Skeletal muscle cell (primary cell): ENCODE measurements around the gene SLIT1.

Experiments used
- DNase-seq: peaks from one replicate; pipeline ENCODE4 v3.0.0-alpha.2; 2010; ENCODE audit warnings: low read depth
- H3K4me3 ChIP-seq: 2 replicates; pipeline ENCODE4 v1.5.1; 2011; ENCODE audit warnings: low read depth, mild to moderate bottlenecking, control low read depth, low read length, moderate library complexity

Gene SLIT1

GRCh38 chr10:97059006-97059871 lies 126.5 kb downstream of the SLIT1 start:
- no peak overlapping the region for H3K4me3 ChIP-seq
- no peak for DNase-seq

- no peak overlapping the region for H3K4me3 ChIP-seq
- DNase-seq: no peak
Measured at GRCh38 chr10:97058521-97058920, 127.2 kb downstream of the SLIT1 start.

GRCh38 chr10:97057491-97058235 lies 128.1 kb downstream of the SLIT1 start:
- no peak for DNase-seq
- H3K4me3 ChIP-seq: no peak overlapping the region

- no peak for DNase-seq
- H3K4me3 ChIP-seq: no peak overlapping the region
Measured at GRCh38 chr10:97056003-97056630, 129.6 kb downstream of the SLIT1 start.

GRCh38 chr10:97053276-97053675 lies 132.5 kb downstream of the SLIT1 start:
- no peak overlapping the region for H3K4me3 ChIP-seq

GRCh38 chr10:97050956-97051496 lies 134.7 kb downstream of the SLIT1 start:
- DNase-seq: no peak
- H3K4me3 ChIP-seq: no peak overlapping the region

More at GRCh38 chr10:97053276-97053675, 132.5 kb downstream of the SLIT1 start:
- DNase-seq: no peak

GRCh38 chr10:97050205-97050745 lies 135.5 kb downstream of the SLIT1 start:
- no peak overlapping the region for H3K4me3 ChIP-seq
- no peak for DNase-seq

- no peak for DNase-seq
- no peak overlapping the region for H3K4me3 ChIP-seq
Measured at GRCh38 chr10:97049670-97050069, 136.1 kb downstream of the SLIT1 start.

GRCh38 chr10:97048649-97049427 lies 136.9 kb downstream of the SLIT1 start:
- no peak overlapping the region for H3K4me3 ChIP-seq
- DNase-seq: no peak

- DNase-seq: no peak
- no peak overlapping the region for H3K4me3 ChIP-seq
Measured at GRCh38 chr10:97047788-97048187, 138.0 kb downstream of the SLIT1 start.

GRCh38 chr10:97047083-97047736 lies 138.5 kb downstream of the SLIT1 start:
- no peak for DNase-seq
- H3K4me3 ChIP-seq: no peak overlapping the region

GRCh38 chr10:97046456-97047082 lies 139.2 kb downstream of the SLIT1 start:
- no peak for DNase-seq
- H3K4me3 ChIP-seq: no peak overlapping the region

GRCh38 chr10:97043563-97043855 lies 142.2 kb downstream of the SLIT1 start:
- no peak overlapping the region for H3K4me3 ChIP-seq
- no peak for DNase-seq

- DNase-seq: no peak
- H3K4me3 ChIP-seq: no peak overlapping the region
Measured at GRCh38 chr10:97042716-97043562, 142.8 kb downstream of the SLIT1 start.

- no peak for DNase-seq
- H3K4me3 ChIP-seq: no peak overlapping the region
Measured at GRCh38 chr10:97042081-97042480, 143.7 kb downstream of the SLIT1 start.

GRCh38 chr10:97040706-97041105 lies 145.1 kb downstream of the SLIT1 start:
- no peak overlapping the region for H3K4me3 ChIP-seq
- DNase-seq: no peak

- no peak for DNase-seq
- H3K4me3 ChIP-seq: no peak overlapping the region
Measured at GRCh38 chr10:97040248-97040584, 145.5 kb downstream of the SLIT1 start.
